HepG2 (cell line): ENCODE measurements around the gene PTMA. TPM values are rescaled to one million over a fixed set of nuclear protein-coding genes. Genes with fewer than 3 reads are reported as not detected.
A peak's percentile ranks its signal among the peaks of the same experiment; 100 is the strongest.

Source experiments
- HNRNPL ChIP-seq: fragments of 200-400 bp; formaldehyde crosslinking; IDR thresholded peaks from 2 replicates; pipeline ENCODE4 v1.6.1; 2017; ENCODE audit warnings: mild to moderate bottlenecking, low read depth, low read length
- KDM2A ChIP-seq: sonication (generic); formaldehyde crosslinking; IDR thresholded peaks from 2 replicates; pipeline ENCODE4 v1.4.0; 2020; ENCODE audit warnings: low read depth, missing genetic modification reagents, borderline replicate concordance
- NFYC ChIP-seq: IDR thresholded peaks from 2 replicates; pipeline ENCODE4 v1.6.1; 2016; ENCODE audit warnings: missing genetic modification reagents, missing compliant biosample characterization
- REL ChIP-seq: sonication (generic); formaldehyde crosslinking; conservative IDR thresholded peaks from 2 replicates; pipeline ENCODE4 v1.8.0; 2022; ENCODE audit warnings: mild to moderate bottlenecking, missing genetic modification reagents, moderate library complexity
- SIX4 ChIP-seq: sonication (generic); formaldehyde crosslinking; IDR thresholded peaks from 2 replicates; pipeline ENCODE4 v1.4.0; 2020; ENCODE audit warnings: missing genetic modification reagents
- ZFP36L2 ChIP-seq: sonication (generic); formaldehyde crosslinking; IDR thresholded peaks from 2 replicates; pipeline ENCODE4 v1.4.0; 2020; ENCODE audit warnings: missing genetic modification reagents
- ZNF232 ChIP-seq: sonication (generic); formaldehyde crosslinking; IDR thresholded peaks from 2 replicates; pipeline ENCODE4 v1.4.0; 2020; ENCODE audit warnings: missing genetic modification reagents, borderline replicate concordance
- ZNF615 ChIP-seq: sonication (generic); formaldehyde crosslinking; IDR thresholded peaks from 2 replicates; pipeline ENCODE4 v1.5.0; 2020; ENCODE audit warnings: mild to moderate bottlenecking, missing genetic modification reagents, borderline replicate concordance
- ZNF660 ChIP-seq: sonication (generic); formaldehyde crosslinking; IDR thresholded peaks from 2 replicates; pipeline ENCODE4 v1.5.1; 2020; ENCODE audit warnings: mild to moderate bottlenecking, low read depth, missing genetic modification reagents, borderline replicate concordance
- polyA plus RNA-seq, 8 experiments: library from polyadenylated mRNA; depleted of rRNA in 3 of 8; stranded (reverse) in 7 of 8; unstranded in 1 of 8; fragments of >200 nt; fragmentation: Illumina TruSeq in 4 of 8; extraction: Trizol in 4 of 8; gene quantifications; 2 replicates each; pipeline versions ENCODE4 v1.2.1 to v1.2.3, GENCODE V29; 2011 to 2016; ENCODE audit warnings: low read depth in 4 of 8, missing spikeins in 1 of 8, mixed read lengths in 1 of 8; ENCODE audit not compliant: insufficient read depth in 1 of 8
- total RNA-seq, 5 experiments: library from RNA; depleted of rRNA; stranded (reverse); fragments of >200 nt; fragmentation: Illumina TruSeq; extraction: Trizol; gene quantifications; 2 replicates each; pipeline ENCODE4 v1.2.3, GENCODE V29; 2016; ENCODE audit warnings: low read depth in 1 of 5
- TF ChIP-seq, protein P1 (sequence below): sonication (generic); formaldehyde crosslinking; IDR thresholded peaks from 2 replicates; pipeline ENCODE4 v1.5.0; 2020; ENCODE audit warnings: mild to moderate bottlenecking, missing genetic modification reagents, borderline replicate concordance
- TF ChIP-seq, protein P2 (sequence below): sonication (generic); formaldehyde crosslinking; IDR thresholded peaks from 2 replicates; pipeline ENCODE4; 2020; ENCODE audit warnings: missing genetic modification reagents, mild to moderate bottlenecking, borderline replicate concordance
- TF ChIP-seq, protein P3 (sequence below): IDR thresholded peaks from 2 replicates; pipeline ENCODE4 v1.6.1; 2016; ENCODE audit warnings: missing compliant biosample characterization, missing genetic modification reagents, borderline replicate concordance
- TF ChIP-seq, protein P4 (sequence below): sonication (generic); formaldehyde crosslinking; IDR thresholded peaks from 2 replicates; pipeline ENCODE4 v1.4.0; 2020; ENCODE audit warnings: mild to moderate bottlenecking, missing genetic modification reagents, borderline replicate concordance

PTMA gene
- total and polyA plus RNA-seq, 2 of the 13 experiments (the other 11 are each of a cell fraction or from before 2014, with no cell fraction given), result 190 to 1,086 TPM

DNA sequence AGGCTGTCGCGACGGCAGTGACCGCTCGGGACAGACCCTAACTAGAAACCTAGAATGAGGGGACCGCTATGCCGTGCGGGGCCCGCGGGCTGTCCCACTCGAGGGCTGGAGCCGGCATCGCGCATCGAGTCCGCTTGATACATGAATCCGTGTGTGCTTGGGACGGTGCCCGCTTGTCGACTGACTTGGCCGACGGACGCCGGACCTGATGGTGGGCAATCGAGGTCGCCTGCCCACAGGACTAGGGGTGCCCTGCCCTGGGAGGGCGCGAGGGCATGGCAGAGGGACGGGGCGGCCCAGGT lies 749 bp upstream of the PTMA start (continued):
- TF ChIP-seq, protein P1, sequence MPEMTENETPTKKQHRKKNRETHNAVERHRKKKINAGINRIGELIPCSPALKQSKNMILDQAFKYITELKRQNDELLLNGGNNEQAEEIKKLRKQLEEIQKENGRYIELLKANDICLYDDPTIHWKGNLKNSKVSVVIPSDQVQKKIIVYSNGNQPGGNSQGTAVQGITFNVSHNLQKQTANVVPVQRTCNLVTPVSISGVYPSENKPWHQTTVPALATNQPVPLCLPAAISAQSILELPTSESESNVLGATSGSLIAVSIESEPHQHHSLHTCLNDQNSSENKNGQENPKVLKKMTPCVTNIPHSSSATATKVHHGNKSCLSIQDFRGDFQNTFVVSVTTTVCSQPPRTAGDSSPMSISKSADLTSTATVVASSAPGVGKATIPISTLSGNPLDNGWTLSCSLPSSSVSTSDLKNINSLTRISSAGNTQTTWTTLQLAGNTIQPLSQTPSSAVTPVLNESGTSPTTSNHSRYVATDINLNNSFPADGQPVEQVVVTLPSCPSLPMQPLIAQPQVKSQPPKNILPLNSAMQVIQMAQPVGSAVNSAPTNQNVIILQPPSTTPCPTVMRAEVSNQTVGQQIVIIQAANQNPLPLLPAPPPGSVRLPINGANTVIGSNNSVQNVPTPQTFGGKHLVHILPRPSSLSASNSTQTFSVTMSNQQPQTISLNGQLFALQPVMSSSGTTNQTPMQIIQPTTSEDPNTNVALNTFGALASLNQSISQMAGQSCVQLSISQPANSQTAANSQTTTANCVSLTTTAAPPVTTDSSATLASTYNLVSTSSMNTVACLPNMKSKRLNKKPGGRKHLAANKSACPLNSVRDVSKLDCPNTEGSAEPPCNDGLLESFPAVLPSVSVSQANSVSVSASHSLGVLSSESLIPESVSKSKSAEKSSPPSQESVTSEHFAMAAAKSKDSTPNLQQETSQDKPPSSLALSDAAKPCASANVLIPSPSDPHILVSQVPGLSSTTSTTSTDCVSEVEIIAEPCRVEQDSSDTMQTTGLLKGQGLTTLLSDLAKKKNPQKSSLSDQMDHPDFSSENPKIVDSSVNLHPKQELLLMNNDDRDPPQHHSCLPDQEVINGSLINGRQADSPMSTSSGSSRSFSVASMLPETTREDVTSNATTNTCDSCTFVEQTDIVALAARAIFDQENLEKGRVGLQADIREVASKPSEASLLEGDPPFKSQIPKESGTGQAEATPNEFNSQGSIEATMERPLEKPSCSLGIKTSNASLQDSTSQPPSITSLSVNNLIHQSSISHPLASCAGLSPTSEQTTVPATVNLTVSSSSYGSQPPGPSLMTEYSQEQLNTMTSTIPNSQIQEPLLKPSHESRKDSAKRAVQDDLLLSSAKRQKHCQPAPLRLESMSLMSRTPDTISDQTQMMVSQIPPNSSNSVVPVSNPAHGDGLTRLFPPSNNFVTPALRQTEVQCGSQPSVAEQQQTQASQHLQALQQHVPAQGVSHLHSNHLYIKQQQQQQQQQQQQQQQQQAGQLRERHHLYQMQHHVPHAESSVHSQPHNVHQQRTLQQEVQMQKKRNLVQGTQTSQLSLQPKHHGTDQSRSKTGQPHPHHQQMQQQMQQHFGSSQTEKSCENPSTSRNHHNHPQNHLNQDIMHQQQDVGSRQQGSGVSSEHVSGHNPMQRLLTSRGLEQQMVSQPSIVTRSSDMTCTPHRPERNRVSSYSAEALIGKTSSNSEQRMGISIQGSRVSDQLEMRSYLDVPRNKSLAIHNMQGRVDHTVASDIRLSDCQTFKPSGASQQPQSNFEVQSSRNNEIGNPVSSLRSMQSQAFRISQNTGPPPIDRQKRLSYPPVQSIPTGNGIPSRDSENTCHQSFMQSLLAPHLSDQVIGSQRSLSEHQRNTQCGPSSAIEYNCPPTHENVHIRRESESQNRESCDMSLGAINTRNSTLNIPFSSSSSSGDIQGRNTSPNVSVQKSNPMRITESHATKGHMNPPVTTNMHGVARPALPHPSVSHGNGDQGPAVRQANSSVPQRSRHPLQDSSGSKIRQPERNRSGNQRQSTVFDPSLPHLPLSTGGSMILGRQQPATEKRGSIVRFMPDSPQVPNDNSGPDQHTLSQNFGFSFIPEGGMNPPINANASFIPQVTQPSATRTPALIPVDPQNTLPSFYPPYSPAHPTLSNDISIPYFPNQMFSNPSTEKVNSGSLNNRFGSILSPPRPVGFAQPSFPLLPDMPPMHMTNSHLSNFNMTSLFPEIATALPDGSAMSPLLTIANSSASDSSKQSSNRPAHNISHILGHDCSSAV (CRISPR knock-in tag), result no peak
- TF ChIP-seq KDM2A (CRISPR knock-in tag) (no peak), NFYC (CRISPR knock-in tag) (no peak), HNRNPL (peak; percentile 95), ZFP36L2 (CRISPR knock-in tag) (no peak), ZNF232 (CRISPR knock-in tag) (no peak), REL (no peak), ZNF660 (CRISPR knock-in tag) (no peak), ZNF615 (CRISPR knock-in tag) (no peak), SIX4 (CRISPR knock-in tag) (no peak)
- TF ChIP-seq, protein P2, sequence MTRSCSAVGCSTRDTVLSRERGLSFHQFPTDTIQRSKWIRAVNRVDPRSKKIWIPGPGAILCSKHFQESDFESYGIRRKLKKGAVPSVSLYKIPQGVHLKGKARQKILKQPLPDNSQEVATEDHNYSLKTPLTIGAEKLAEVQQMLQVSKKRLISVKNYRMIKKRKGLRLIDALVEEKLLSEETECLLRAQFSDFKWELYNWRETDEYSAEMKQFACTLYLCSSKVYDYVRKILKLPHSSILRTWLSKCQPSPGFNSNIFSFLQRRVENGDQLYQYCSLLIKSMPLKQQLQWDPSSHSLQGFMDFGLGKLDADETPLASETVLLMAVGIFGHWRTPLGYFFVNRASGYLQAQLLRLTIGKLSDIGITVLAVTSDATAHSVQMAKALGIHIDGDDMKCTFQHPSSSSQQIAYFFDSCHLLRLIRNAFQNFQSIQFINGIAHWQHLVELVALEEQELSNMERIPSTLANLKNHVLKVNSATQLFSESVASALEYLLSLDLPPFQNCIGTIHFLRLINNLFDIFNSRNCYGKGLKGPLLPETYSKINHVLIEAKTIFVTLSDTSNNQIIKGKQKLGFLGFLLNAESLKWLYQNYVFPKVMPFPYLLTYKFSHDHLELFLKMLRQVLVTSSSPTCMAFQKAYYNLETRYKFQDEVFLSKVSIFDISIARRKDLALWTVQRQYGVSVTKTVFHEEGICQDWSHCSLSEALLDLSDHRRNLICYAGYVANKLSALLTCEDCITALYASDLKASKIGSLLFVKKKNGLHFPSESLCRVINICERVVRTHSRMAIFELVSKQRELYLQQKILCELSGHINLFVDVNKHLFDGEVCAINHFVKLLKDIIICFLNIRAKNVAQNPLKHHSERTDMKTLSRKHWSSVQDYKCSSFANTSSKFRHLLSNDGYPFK (CRISPR knock-in tag), result no peak
- TF ChIP-seq, protein P3, sequence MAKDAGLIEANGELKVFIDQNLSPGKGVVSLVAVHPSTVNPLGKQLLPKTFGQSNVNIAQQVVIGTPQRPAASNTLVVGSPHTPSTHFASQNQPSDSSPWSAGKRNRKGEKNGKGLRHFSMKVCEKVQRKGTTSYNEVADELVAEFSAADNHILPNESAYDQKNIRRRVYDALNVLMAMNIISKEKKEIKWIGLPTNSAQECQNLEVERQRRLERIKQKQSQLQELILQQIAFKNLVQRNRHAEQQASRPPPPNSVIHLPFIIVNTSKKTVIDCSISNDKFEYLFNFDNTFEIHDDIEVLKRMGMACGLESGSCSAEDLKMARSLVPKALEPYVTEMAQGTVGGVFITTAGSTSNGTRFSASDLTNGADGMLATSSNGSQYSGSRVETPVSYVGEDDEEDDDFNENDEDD, result no peak
- TF ChIP-seq, protein P4, sequence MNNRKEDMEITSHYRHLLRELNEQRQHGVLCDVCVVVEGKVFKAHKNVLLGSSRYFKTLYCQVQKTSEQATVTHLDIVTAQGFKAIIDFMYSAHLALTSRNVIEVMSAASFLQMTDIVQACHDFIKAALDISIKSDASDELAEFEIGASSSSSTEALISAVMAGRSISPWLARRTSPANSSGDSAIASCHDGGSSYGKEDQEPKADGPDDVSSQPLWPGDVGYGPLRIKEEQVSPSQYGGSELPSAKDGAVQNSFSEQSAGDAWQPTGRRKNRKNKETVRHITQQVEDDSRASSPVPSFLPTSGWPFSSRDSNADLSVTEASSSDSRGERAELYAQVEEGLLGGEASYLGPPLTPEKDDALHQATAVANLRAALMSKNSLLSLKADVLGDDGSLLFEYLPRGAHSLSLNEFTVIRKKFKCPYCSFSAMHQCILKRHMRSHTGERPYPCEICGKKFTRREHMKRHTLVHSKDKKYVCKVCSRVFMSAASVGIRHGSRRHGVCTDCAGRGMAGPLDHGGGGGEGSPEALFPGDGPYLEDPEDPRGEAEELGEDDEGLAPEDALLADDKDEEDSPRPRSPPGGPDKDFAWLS (CRISPR knock-in tag), result no peak
